Colonic mucosa (tissue), 4 donors: ENCODE measurements around the gene LBX2. TPM values are rescaled to one million over a fixed set of nuclear protein-coding genes. Genes with fewer than 3 reads are reported as not detected.
A peak's percentile ranks its signal among the peaks of the same experiment; 100 is the strongest.

ENCODE experiments used
- DNase-seq: peaks from one replicate; pipeline ENCODE4 v3.0.0-alpha.2; 2020
- H3K27ac ChIP-seq: fragments of 200-600 bp; one replicate; pipeline ENCODE4 v1.8.0; 2021
- H3K27me3 ChIP-seq: fragments of 200-600 bp; one replicate; pipeline ENCODE4 v1.8.0; 2021
- H3K36me3 ChIP-seq: fragments of 200-600 bp; one replicate; pipeline ENCODE4 v1.8.0; 2021
- H3K4me1 ChIP-seq: fragments of 200-600 bp; one replicate; pipeline ENCODE4 v1.8.0; 2021; ENCODE audit warnings: mild to moderate bottlenecking
- H3K4me3 ChIP-seq: fragments of 200-600 bp; one replicate; pipeline ENCODE4 v1.8.0; 2021
- H3K9ac ChIP-seq, 2 donors: one replicate each; pipeline ENCODE4 v1.7.0; 2013; ENCODE audit warnings: control low read depth in 2 of 2, low read depth in 2 of 2, low read length in 2 of 2
- H3K9me3 ChIP-seq: fragments of 200-600 bp; one replicate; pipeline ENCODE4 v1.8.0; 2021
- intact Hi-C: fragments of 100-400 bp; cut with DNase I; formaldehyde crosslinking; loops from one replicate; pipeline ENCODE4 v1.14.1; 2022
- total RNA-seq, 2 donors: library from RNA; stranded (reverse); fragmentation: NEBNext Ultra II Directional in 1 of 2; extraction: Animal tissue kit (Norgen Biotek cat#: 25700) in 1 of 2; gene quantifications; one replicate each; pipeline ENCODE4 v1.2.1, GENCODE V29; 2021
- TF ChIP-seq, protein P1 (sequence below): fragments of 200-600 bp; IDR thresholded peaks from one replicate; pipeline ENCODE4 v1.8.0; 2022; ENCODE audit warnings: antibody characterized with exemption, mild to moderate bottlenecking
- donor health status: healthy.
- donor health status: DM: no; HTN: no; CAD: no.
- donor health status: DM: no; HTN: no; CAD: no.

The LBX2 gene
- total RNA-seq, 2 donors from 2014 or later, result 0.50 to 0.99 TPM

DNA sequence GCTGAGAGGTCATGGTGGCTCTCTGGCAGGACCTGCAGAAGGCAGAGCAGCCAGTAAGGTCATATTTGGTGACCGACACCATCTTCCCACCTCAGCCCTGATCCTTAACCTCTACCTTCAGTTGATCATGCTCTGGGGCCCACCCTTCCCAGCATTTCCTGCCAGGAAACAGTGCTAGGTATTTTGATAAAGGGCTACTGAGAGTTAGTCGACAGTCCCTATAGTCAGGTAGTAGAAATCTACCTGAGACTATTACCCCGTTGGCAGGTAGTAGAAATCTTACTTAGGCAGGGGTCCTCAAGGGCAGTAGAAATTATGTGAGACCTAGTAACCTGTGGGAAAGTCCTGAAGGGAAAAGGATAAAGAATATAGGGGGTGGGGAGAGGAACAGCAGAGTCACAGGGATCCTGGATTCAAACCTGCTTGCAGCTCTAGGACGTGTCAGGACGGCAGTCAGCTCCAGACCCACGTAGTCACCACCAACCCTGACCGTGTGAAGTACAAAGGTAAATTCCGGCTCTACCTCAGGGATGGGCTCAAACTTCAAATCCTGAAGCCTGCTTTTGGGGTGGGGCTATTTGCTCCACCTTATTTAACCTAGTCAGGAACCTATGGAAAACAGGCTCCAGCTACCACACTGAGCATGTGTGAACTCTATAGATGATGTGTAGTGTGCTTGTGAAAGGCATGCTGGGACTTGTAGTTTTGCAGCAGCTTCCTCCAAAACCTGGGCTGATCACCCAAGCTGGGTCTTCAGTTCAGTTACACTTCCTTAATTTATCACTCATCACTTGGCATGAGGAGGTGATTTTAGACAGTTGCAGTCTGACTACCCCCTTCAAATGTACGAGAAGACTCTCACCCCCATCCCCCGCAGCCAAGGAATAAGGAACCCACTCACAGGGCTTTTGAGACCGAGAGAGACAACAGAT lies 26.6 kb upstream of the LBX2 start, which contains the start of gene DQX1:
DQX1 (minus strand) TSS at position 515 of the 932 bp plus-strand sequence; CDS start at position 13, 502 bp downstream.
- no peaks in the 10 kb centered on the region for H3K27me3 ChIP-seq
- H3K36me3 ChIP-seq, result peaks cover 9% of the 10 kb centered on the region
- no peaks in the 10 kb centered on the region for H3K4me1 ChIP-seq
- intact Hi-C loops, result no loop called here
- peak within 1 kb of the TSS; percentile 16 for H3K4me3 ChIP-seq
- DNase-seq, result peak; percentile 87
- H3K27ac ChIP-seq, result no peak within 1 kb of the TSS
- no peaks in the 10 kb centered on the region for H3K9me3 ChIP-seq
- peak within 1 kb of the TSS in 1 of 2 donors; percentile 80 for H3K9ac ChIP-seq
- TF ChIP-seq, protein P1, sequence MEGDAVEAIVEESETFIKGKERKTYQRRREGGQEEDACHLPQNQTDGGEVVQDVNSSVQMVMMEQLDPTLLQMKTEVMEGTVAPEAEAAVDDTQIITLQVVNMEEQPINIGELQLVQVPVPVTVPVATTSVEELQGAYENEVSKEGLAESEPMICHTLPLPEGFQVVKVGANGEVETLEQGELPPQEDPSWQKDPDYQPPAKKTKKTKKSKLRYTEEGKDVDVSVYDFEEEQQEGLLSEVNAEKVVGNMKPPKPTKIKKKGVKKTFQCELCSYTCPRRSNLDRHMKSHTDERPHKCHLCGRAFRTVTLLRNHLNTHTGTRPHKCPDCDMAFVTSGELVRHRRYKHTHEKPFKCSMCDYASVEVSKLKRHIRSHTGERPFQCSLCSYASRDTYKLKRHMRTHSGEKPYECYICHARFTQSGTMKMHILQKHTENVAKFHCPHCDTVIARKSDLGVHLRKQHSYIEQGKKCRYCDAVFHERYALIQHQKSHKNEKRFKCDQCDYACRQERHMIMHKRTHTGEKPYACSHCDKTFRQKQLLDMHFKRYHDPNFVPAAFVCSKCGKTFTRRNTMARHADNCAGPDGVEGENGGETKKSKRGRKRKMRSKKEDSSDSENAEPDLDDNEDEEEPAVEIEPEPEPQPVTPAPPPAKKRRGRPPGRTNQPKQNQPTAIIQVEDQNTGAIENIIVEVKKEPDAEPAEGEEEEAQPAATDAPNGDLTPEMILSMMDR, result no peak

DNA sequence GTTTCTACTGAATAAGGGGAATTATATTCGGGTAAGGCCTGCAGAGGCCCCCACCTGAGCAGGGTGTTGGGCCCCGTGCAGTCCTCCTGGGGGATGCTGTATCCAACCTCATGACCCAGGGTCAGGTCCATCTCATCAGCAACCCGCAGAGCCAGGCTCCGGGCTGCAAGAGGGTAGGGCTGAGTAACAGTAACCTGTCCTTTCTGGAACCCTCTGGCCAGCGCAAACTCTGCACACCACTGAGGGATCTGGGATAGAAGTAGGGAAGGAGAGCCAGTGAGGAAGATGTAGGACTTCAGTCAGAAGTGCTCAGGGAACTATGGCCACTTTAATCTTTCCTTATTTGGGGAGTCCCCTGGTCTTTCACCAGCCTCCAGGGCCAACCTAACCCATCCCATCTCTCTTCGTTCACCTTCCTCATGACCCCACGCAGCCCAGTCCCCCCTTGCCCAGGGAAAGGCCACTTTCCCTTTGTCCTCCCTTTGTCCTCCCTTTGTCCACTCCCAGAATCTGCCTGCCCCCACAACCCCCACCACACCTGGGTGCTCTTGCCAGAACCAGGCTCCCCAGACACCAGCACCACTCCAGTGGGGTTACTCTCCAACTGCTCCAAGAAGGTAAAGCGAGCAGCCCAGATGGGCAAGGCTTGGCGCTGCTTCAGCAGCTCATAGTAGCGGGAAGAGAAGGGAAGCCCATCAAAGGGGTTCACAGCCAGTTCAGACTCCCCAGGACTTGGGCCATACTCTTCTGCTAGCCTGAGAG lies 25.7 kb upstream of the LBX2 start:
- no peak for DNase-seq
- Histone ChIP-seq H3K36me3 (peaks cover 9% of the 10 kb centered on the region), H3K27me3 (no peaks in the 10 kb centered on the region), H3K4me1 (no peaks in the 10 kb centered on the region), H3K9ac (peak overlapping the region in 1 of 2 donors; percentile 80), H3K4me3 (peak overlapping the region; percentile 16), H3K27ac (no peak overlapping the region), H3K9me3 (no peaks in the 10 kb centered on the region)
- intact Hi-C loops, result no loop called here
- TF ChIP-seq, protein P1, result no peak

DNA sequence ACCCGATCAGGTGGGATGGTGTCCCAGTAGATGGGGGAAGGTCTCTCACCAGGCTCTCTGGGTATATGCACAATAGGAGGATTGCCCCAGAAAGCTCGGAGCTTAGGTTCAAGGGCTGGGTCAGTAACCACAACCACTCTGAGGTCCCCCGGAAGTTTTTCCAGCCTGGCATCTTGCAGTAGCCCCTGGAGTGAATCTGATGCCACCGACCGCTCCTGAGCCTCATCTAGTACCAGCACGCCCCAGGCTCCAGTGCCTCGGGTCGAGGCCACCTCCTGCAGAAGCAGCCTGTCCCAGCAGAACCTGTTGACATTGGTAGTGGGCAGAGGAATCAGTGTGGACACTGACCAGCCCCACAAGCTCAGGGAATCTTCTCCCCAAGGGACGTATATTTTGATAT lies 24.6 kb upstream of the LBX2 start:
- TF ChIP-seq, protein P1, result no peak

DNA sequence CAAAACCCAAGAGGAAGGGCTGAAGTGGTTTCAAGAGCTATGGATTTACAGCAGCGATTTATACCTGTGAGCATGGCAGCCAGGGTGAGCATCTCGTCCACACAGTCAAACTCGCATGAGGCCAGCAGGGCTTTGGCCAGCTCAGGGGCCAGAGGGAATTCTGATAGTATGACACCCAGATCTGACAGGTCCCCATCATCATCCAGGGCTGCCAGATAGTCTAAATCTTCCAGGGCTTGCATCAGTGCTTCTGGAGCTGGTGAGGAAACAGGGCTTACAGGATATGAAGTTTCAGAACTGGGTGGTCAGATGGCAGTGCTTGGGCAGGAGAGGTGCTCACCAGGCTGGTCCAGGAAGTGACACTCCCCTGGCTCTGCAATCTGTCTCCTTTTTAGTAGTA lies 23.1 kb upstream of the LBX2 start:
- intact Hi-C loops, result no loop called here
- peaks cover 9% of the 10 kb centered on the region for H3K36me3 ChIP-seq
- DNase-seq, result no peak
- H3K4me3 ChIP-seq, result no peak overlapping the region
- H3K27ac ChIP-seq, result no peak overlapping the region
- no peak overlapping the region for H3K9ac ChIP-seq
- H3K27me3 ChIP-seq, result no peaks in the 10 kb centered on the region
- H3K4me1 ChIP-seq, result no peaks in the 10 kb centered on the region
- no peaks in the 10 kb centered on the region for H3K9me3 ChIP-seq
- TF ChIP-seq, protein P1, result no peak

More for the DNA sequence above, 24.6 kb upstream of the LBX2 start:
- no peaks in the 10 kb centered on the region for H3K9me3 ChIP-seq
- H3K36me3 ChIP-seq, result peaks cover 9% of the 10 kb centered on the region
- H3K4me3 ChIP-seq, result no peak overlapping the region
- H3K9ac ChIP-seq, result no peak overlapping the region
- DNase-seq, result no peak
- no peaks in the 10 kb centered on the region for H3K27me3 ChIP-seq
- no peaks in the 10 kb centered on the region for H3K4me1 ChIP-seq
- H3K27ac ChIP-seq, result no peak overlapping the region
- intact Hi-C loops, result no loop called here

DNA sequence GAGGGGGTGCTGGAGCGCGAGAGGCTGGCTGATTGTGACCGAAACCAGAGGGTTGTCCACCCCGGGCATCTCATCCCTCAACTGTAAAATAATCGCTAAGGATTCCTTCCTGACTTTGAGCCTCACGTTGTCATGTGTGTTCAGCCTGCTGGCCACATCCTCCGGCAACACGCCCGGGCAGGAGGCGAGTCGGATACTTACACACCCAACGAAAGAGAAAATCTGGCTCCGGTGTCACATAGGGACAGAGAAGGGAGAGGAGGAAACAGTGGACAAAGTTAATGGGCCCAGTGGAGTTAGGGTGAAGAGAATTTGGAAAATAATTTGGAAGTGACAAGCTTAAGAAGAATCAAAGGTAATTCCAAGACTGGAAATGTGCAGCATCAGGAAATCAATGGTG lies 17.2 kb upstream of the LBX2 start:
- H3K36me3 ChIP-seq, result no peaks in the 10 kb centered on the region
- H3K4me3 ChIP-seq, result no peak overlapping the region
- peaks cover 18% of the 10 kb centered on the region for H3K4me1 ChIP-seq
- H3K9me3 ChIP-seq, result no peaks in the 10 kb centered on the region
- TF ChIP-seq, protein P1, result no peak
- H3K27ac ChIP-seq, result no peak overlapping the region
- DNase-seq, result no peak
- intact Hi-C loops, result no loop called here
- peaks cover 50% of the 10 kb centered on the region for H3K27me3 ChIP-seq
- H3K9ac ChIP-seq, result no peak overlapping the region
